ENCODE results near the gene RYR3.

Gene RYR3

DNA sequence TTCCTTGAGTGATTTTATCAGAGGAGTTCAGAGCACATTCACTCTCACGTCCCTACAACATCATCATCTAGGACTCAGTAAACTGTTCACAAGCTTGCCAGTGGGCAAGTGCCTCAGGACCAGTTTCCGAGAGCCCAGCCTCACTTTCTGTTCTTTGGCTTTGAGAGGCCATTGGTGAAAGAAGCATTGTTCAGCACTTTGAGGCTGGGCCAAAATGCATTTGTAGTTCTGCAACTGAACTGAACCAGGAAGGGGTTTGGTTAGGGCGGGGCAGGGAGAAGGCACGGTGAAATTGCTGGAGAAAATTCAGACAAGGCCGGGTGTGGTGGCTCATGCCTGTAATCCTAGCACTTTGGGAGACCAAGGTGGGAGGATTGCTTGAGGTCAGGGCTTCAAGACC, 435.4 kb downstream of the RYR3 start:
- no peak for DNase-seq (ENCODE audit: low read depth)
- H3K4me3 ChIP-seq (ENCODE audit: low read length): no peak overlapping the region
- TF ChIP-seq, protein P1, sequence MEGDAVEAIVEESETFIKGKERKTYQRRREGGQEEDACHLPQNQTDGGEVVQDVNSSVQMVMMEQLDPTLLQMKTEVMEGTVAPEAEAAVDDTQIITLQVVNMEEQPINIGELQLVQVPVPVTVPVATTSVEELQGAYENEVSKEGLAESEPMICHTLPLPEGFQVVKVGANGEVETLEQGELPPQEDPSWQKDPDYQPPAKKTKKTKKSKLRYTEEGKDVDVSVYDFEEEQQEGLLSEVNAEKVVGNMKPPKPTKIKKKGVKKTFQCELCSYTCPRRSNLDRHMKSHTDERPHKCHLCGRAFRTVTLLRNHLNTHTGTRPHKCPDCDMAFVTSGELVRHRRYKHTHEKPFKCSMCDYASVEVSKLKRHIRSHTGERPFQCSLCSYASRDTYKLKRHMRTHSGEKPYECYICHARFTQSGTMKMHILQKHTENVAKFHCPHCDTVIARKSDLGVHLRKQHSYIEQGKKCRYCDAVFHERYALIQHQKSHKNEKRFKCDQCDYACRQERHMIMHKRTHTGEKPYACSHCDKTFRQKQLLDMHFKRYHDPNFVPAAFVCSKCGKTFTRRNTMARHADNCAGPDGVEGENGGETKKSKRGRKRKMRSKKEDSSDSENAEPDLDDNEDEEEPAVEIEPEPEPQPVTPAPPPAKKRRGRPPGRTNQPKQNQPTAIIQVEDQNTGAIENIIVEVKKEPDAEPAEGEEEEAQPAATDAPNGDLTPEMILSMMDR (conservative IDR thresholded peaks at IDR 0.05; ENCODE audit: low read depth, low read length): no peak

DNA sequence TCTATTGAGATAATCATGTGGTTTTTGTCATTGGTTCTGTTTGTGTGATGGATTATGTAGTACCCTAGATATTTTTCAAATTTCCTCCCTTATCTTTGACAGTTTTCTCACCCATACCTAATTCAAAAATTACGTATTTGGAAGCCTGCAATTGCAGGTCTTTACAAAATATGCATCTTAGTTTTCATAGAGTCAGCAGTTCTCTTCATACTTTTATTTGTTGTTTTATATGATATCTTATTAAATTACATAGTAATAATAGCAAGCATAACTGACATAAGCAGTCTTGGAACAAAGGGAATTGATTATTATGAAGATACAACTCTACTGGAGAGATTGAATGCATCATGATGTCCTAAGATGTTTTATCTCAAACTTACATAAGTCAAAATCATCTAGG, 442.2 kb downstream of the RYR3 start:
- TF ChIP-seq, protein P1 (conservative IDR thresholded peaks at IDR 0.05; ENCODE audit: low read depth, low read length): no peak
- DNase-seq (ENCODE audit: low read depth): no peak
- no peak overlapping the region for H3K4me3 ChIP-seq (ENCODE audit: low read length)

DNA sequence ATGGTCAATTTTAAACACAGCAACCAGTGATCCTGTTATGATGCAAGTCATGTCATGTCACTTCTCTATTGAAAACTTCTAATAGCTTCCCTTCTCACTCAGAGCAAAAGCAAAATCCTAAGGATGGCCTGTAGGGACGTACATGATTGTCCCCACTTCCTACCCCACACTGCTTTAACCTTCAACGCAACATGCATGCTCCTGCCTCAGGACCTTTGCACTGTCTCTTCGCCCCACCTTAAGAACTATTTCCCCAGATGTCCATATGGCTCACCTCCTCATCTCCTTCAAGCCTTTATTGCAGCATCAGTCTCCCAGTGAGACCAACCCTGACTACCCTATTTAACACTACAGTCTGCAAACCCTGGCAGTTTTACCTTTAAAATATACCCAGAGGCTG, 443.5 kb downstream of the RYR3 start:
- DNase-seq (ENCODE audit: low read depth): no peak
- H3K4me3 ChIP-seq (ENCODE audit: low read length): no peak overlapping the region
- TF ChIP-seq, protein P1 (conservative IDR thresholded peaks at IDR 0.05; ENCODE audit: low read depth, low read length): no peak

DNA sequence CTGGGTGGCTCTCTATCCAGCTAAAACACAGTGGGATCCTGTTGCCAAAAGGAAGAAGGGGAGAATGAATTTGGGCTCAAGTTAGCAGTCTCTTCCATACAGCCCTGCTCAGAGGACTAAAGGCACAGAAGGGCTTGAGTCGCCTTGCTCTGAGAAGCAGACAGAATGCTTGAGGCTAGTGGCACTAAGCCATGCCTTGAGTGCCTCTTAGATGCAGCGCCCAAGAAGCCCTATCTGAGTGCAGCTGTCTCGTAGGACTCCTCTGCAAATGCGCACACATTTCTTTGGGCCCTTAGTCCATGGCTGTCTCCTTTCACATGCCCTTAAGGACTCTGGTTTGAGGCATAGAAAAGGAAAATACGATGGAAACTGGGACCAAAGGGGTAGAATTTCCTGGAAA, 446.2 kb downstream of the RYR3 start:
- TF ChIP-seq, protein P1 (conservative IDR thresholded peaks at IDR 0.05; ENCODE audit: low read depth, low read length): no peak
- H3K4me3 ChIP-seq (ENCODE audit: low read length): no peak overlapping the region
- DNase-seq (ENCODE audit: low read depth): no peak

DNA sequence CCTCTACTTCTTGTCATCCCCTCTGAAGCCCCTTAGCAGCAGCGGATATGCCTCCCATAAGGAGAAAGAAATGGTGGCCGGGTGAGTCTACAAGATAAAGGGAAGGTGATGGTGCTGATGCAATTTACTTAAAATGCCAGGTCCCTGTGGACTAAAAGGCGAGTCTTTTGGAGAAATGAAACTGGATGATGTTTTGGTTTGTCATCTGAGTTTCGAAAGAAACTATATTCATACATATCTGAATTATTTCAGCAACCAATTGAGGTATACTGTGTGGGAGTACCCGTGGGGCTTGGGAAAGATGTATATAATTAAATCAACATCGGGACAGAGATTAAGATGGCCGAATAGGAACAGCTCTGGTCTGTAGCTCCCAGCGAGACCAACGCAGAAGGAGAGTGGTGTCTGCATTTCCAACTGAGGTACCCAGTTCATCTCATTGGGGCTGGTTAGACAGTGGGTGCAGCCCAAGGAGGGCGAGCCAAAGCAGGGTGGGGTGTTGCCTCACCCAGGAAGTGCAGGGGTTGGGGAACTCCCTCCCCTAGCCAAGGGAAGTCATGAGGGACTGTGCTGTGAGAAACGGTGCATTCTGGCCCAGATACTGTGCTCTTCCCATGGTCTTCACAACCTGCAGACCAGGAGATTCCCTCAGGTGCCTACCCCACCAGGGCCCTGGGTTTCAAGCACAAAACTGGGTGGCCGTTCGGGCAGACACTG, 446.9 kb downstream of the RYR3 start:
- TF ChIP-seq, protein P1 (conservative IDR thresholded peaks at IDR 0.05; ENCODE audit: low read depth, low read length): no peak
- DNase-seq (ENCODE audit: low read depth): no peak
- no peak overlapping the region for H3K4me3 ChIP-seq (ENCODE audit: low read length)

DNA sequence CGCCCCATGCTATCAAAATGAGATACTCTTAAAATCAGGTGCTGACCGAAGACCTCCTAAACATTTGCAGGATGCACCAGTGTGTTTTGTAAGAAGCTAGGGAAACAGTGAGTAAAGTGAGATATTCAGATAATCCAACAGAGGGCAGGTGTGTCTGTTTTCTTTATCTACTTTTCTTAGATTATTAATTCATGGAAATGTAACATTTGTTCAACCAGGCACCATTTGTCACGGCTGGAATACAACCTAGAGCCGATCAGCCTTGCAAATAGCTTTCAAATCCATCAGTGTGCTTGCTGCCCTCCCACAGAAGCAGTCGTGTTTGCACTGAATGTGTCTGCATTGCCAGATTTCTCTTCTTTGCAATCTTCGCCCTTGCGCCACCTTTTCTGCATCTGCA, 455.6 kb downstream of the RYR3 start:
- TF ChIP-seq, protein P1 (conservative IDR thresholded peaks at IDR 0.05; ENCODE audit: low read depth, low read length): peak; percentile 16
- no peak overlapping the region for H3K4me3 ChIP-seq (ENCODE audit: low read length)
- no peak for DNase-seq (ENCODE audit: low read depth)

DNA sequence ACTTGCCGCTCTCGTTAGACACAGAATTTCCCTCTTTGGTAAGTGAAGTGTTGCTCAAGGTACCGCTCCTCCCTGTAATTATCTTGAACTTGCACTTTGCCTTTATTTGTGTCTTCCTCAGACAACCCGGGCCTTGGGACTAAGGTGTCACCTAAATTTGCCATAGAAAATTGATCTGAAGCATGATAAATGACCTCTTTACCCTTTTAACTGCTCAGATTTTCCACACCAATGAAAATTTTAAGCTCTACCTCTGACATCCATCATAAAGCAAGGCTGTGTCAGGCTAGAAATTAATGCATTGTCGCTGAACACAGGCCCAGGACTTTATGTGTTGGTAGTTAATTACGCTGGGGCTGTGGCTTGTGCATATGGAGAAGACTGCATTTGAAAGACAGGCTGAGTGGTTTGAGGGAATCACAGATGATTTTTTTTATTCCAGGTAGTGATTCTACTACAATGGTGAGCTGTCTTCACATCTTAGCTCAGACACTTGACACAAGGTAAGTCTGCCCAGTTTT, 458.0 kb downstream of the RYR3 start:
- no peak overlapping the region for H3K4me3 ChIP-seq (ENCODE audit: low read length)
- DNase-seq (ENCODE audit: low read depth): no peak
- TF ChIP-seq, protein P1 (conservative IDR thresholded peaks at IDR 0.05; ENCODE audit: low read depth, low read length): no peak
